C4-2B (cell line): ENCODE data around the gene MYO1E.

Source experiments
- ZFX ChIP-seq: fragments of 450-650 bp; IDR thresholded peaks from 2 replicates; pipeline ENCODE4 v1.6.1; 2017
- TF ChIP-seq, protein P1 (sequence below): fragments of 450-650 bp; conservative IDR thresholded peaks from 2 replicates; pipeline ENCODE4 v1.5.1; 2017; ENCODE audit warnings: mild to moderate bottlenecking

GRCh38 chr15:59179717-59180116, 193.0 kb downstream of the MYO1E start:
- TF ChIP-seq, protein P1, sequence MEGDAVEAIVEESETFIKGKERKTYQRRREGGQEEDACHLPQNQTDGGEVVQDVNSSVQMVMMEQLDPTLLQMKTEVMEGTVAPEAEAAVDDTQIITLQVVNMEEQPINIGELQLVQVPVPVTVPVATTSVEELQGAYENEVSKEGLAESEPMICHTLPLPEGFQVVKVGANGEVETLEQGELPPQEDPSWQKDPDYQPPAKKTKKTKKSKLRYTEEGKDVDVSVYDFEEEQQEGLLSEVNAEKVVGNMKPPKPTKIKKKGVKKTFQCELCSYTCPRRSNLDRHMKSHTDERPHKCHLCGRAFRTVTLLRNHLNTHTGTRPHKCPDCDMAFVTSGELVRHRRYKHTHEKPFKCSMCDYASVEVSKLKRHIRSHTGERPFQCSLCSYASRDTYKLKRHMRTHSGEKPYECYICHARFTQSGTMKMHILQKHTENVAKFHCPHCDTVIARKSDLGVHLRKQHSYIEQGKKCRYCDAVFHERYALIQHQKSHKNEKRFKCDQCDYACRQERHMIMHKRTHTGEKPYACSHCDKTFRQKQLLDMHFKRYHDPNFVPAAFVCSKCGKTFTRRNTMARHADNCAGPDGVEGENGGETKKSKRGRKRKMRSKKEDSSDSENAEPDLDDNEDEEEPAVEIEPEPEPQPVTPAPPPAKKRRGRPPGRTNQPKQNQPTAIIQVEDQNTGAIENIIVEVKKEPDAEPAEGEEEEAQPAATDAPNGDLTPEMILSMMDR, result no peak
- TF ChIP-seq ZFX, result no peak
